Mammary microvascular endothelial cell (primary cell): ENCODE measurements around the gene UVSSA. TPM values are rescaled to one million over a fixed set of nuclear protein-coding genes. Genes with fewer than 3 reads are reported as not detected.

Experiments
- total RNA-seq: library from RNA; depleted of rRNA; stranded (reverse); fragments of >200 nt; gene quantifications from 2 replicates; pipeline ENCODE4 v1.2.3, GENCODE V29; 2015

UVSSA gene, protein sequence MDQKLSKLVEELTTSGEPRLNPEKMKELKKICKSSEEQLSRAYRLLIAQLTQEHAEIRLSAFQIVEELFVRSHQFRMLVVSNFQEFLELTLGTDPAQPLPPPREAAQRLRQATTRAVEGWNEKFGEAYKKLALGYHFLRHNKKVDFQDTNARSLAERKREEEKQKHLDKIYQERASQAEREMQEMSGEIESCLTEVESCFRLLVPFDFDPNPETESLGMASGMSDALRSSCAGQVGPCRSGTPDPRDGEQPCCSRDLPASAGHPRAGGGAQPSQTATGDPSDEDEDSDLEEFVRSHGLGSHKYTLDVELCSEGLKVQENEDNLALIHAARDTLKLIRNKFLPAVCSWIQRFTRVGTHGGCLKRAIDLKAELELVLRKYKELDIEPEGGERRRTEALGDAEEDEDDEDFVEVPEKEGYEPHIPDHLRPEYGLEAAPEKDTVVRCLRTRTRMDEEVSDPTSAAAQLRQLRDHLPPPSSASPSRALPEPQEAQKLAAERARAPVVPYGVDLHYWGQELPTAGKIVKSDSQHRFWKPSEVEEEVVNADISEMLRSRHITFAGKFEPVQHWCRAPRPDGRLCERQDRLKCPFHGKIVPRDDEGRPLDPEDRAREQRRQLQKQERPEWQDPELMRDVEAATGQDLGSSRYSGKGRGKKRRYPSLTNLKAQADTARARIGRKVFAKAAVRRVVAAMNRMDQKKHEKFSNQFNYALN
- 2.7 and 2.8 TPM in 2 replicates for total RNA-seq

DNA sequence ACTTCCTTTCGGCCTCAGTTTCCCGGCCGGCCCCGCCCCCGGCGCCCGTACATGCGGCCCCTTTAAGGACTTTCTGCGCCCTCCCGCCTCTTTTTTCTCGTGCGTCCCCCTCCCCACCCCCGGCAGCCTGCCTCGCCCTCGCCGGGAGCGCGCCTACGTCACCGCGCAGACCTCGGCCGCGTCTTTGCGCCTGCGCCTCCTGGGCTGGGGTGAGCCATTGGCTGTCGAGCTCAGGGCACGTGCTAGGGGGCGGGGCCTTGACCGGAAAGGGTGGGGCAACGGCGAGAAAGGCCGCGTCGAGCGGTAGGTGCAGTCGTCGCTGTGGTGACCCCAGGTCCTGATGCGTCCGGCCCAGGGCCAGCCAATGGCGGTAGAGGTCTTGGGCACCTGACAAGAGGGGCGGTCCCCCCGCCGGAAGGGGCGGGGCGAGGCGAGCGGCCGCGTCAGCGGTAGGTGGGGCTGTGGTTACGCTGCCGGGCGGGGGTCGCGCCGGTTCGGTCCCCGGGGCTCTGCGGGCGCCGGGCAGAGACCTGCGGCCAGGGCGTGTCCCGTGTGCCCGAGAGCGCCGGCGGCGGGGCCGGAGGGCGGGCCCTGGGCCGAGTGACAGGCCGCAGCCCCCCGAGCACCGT is at the start of gene UVSSA:
Gene UVSSA (plus strand): TSS at position 428 of the 629 bp plus-strand sequence. CDS start 884 bp downstream, outside the sequence.

DNA sequence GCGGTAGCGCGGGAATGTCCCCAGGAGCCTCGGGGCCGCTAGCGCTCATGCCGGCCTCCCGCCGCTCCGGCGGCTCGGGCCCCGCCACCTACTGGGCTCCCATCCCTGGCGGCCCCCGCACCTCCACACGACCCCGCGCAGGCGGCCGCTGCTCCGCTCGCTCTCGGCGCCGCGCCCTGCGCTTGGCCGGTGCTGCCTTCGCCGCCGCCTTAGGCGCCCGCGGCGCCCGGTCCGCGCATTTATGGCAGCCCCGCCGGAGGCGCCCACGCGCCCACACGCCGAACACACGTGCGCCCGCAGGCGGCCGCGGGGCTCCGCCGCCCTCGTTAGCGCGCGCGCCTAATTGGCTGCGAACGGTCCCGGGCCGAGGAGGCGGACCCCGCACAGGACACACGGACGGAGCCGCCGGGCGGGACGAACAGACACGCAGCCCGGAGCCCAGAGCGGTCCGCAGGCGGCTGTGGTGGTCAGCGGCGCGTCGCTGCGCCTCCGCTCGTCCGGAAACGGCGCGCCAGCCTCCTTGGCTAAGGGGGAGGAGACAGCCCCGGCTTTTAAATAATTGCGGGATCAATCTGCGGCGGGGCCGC is 59.5 kb downstream of the UVSSA start, which contains the start of gene NKX1-1:
Gene NKX1-1 (minus strand): TSS at position 49 of the 587 bp plus-strand sequence. CDS start 0 bp downstream, at position 49.

Other genes starting within 250 kb of the UVSSA start
- gene RNF212, start 233.6 kb upstream of the UVSSA start, total RNA-seq: 0.20 TPM in 1 of 2 replicates, not detected in the other
- 0.94 and 1.5 TPM in 2 replicates for gene SPON2, start 174.6 kb upstream of the UVSSA start, total RNA-seq
- 135 and 140 TPM in 2 replicates for gene CTBP1, start 98.1 kb upstream of the UVSSA start, total RNA-seq
- gene MAEA, start 57.3 kb upstream of the UVSSA start, total RNA-seq: 57.6 and 58.8 TPM in 2 replicates
- not detected in 2 replicates for gene NKX1-1, start 59.2 kb downstream of the UVSSA start, total RNA-seq